HepG2 (cell line): ENCODE measurements around the gene RAD23A. TPM values are rescaled to one million over a fixed set of nuclear protein-coding genes. Genes with fewer than 3 reads are reported as not detected.

Source experiments
- ELF1 ChIP-seq: sonication (generic); formaldehyde crosslinking; IDR thresholded peaks from 2 replicates; pipeline ENCODE4 v1.4.0; 2020; ENCODE audit warnings: missing genetic modification reagents
- GFI1 ChIP-seq: sonication (generic); formaldehyde crosslinking; IDR thresholded peaks from 2 replicates; pipeline ENCODE4 v1.5.0; 2020; ENCODE audit warnings: missing genetic modification reagents, mild to moderate bottlenecking, borderline replicate concordance
- HNRNPL ChIP-seq: fragments of 200-400 bp; formaldehyde crosslinking; IDR thresholded peaks from 2 replicates; pipeline ENCODE4 v1.6.1; 2017; ENCODE audit warnings: mild to moderate bottlenecking, low read depth, low read length
- HOXA7 ChIP-seq: sonication (generic); formaldehyde crosslinking; IDR thresholded peaks from 2 replicates; pipeline ENCODE4 v1.8.1; 2022; ENCODE audit warnings: mild to moderate bottlenecking, missing genetic modification reagents, moderate library complexity
- MAFK ChIP-seq, 2 experiments: IDR thresholded peaks in 1 of 2; conservative IDR thresholded peaks in 1 of 2; 2 replicates each; pipeline ENCODE4 v1.6.1; 2011; ENCODE audit warnings: improper control_type of control experiment in 2 of 2, low read length in 2 of 2
- NKX3-1 ChIP-seq: sonication (generic); formaldehyde crosslinking; IDR thresholded peaks from 2 replicates; pipeline ENCODE4 v1.5.0; 2020; ENCODE audit warnings: missing genetic modification reagents
- NR2F2 ChIP-seq: IDR thresholded peaks from 2 replicates; pipeline ENCODE4 v1.6.1; 2012; ENCODE audit warnings: low read depth, inconsistent platforms, borderline replicate concordance
- SNAI1 ChIP-seq: sonication (generic); formaldehyde crosslinking; IDR thresholded peaks from 2 replicates; pipeline ENCODE4 v1.5.0; 2020; ENCODE audit warnings: mild to moderate bottlenecking, missing genetic modification reagents, borderline replicate concordance
- TARDBP ChIP-seq: sonication (generic); formaldehyde crosslinking; IDR thresholded peaks from 2 replicates; pipeline ENCODE4 v1.8.0; 2022; ENCODE audit warnings: mild to moderate bottlenecking, missing genetic modification reagents
- TEAD2 ChIP-seq: sonication (generic); formaldehyde crosslinking; IDR thresholded peaks from 2 replicates; pipeline ENCODE4 v1.9.0; 2021; ENCODE audit warnings: missing genetic modification reagents
- TGIF2 ChIP-seq: IDR thresholded peaks from 2 replicates; pipeline ENCODE4 v1.6.1; 2016; ENCODE audit warnings: control low read depth, missing compliant biosample characterization
- ZBTB38 ChIP-seq: sonication (generic); formaldehyde crosslinking; IDR thresholded peaks from 2 replicates; pipeline ENCODE4 v1.5.1; 2020; ENCODE audit warnings: mild to moderate bottlenecking, missing genetic modification reagents
- ZNF12 ChIP-seq: sonication (generic); formaldehyde crosslinking; IDR thresholded peaks from 2 replicates; pipeline ENCODE4 v1.5.0; 2020; ENCODE audit warnings: missing genetic modification reagents
- ZNF260 ChIP-seq: sonication (generic); formaldehyde crosslinking; IDR thresholded peaks from 2 replicates; pipeline ENCODE4 v1.4.0; 2020; ENCODE audit warnings: missing genetic modification reagents, low read depth, mild to moderate bottlenecking, borderline replicate concordance
- ZNF333 ChIP-seq: sonication (generic); formaldehyde crosslinking; IDR thresholded peaks from 2 replicates; pipeline ENCODE4 v1.4.0; 2020; ENCODE audit warnings: mild to moderate bottlenecking, missing genetic modification reagents, borderline replicate concordance
- ZNF430 ChIP-seq: sonication (generic); formaldehyde crosslinking; IDR thresholded peaks from 2 replicates; pipeline ENCODE4 v1.9.0; 2021; ENCODE audit warnings: mild to moderate bottlenecking, missing genetic modification reagents
- ZNF460 ChIP-seq: sonication (generic); formaldehyde crosslinking; IDR thresholded peaks from 2 replicates; pipeline ENCODE4 v1.5.1; 2020; ENCODE audit warnings: missing genetic modification reagents, mild to moderate bottlenecking, borderline replicate concordance
- ZNF496 ChIP-seq: sonication (generic); formaldehyde crosslinking; IDR thresholded peaks from 2 replicates; pipeline ENCODE4 v1.8.1; 2023; ENCODE audit warnings: mild to moderate bottlenecking, moderate library complexity, missing genetic modification reagents; ENCODE audit not compliant: insufficient replicate concordance
- ZNF605 ChIP-seq: sonication (generic); formaldehyde crosslinking; IDR thresholded peaks from 2 replicates; pipeline ENCODE4 v1.8.0; 2022; ENCODE audit warnings: mild to moderate bottlenecking, missing genetic modification reagents
- ZNF615 ChIP-seq: sonication (generic); formaldehyde crosslinking; IDR thresholded peaks from 2 replicates; pipeline ENCODE4 v1.5.0; 2020; ENCODE audit warnings: mild to moderate bottlenecking, missing genetic modification reagents, borderline replicate concordance
- ZNF660 ChIP-seq: sonication (generic); formaldehyde crosslinking; IDR thresholded peaks from 2 replicates; pipeline ENCODE4 v1.5.1; 2020; ENCODE audit warnings: mild to moderate bottlenecking, low read depth, missing genetic modification reagents, borderline replicate concordance
- ZNF839 ChIP-seq: sonication (generic); formaldehyde crosslinking; IDR thresholded peaks from 2 replicates; pipeline ENCODE4 v1.4.0; 2020; ENCODE audit warnings: missing genetic modification reagents, mild to moderate bottlenecking, borderline replicate concordance
- polyA plus RNA-seq, 8 experiments: library from polyadenylated mRNA; depleted of rRNA in 3 of 8; stranded (reverse) in 7 of 8; unstranded in 1 of 8; fragments of >200 nt; fragmentation: Illumina TruSeq in 4 of 8; extraction: Trizol in 4 of 8; gene quantifications; 2 replicates each; pipeline versions ENCODE4 v1.2.1 to v1.2.3, GENCODE V29; 2011 to 2016; ENCODE audit warnings: low read depth in 4 of 8, missing spikeins in 1 of 8, mixed read lengths in 1 of 8; ENCODE audit not compliant: insufficient read depth in 1 of 8
- total RNA-seq, 5 experiments: library from RNA; depleted of rRNA; stranded (reverse); fragments of >200 nt; fragmentation: Illumina TruSeq; extraction: Trizol; gene quantifications; 2 replicates each; pipeline ENCODE4 v1.2.3, GENCODE V29; 2016; ENCODE audit warnings: low read depth in 1 of 5
- TF ChIP-seq, protein P1 (sequence below): fragments of 450-650 bp; IDR thresholded peaks from 2 replicates; pipeline ENCODE4 v1.6.1; 2016
- TF ChIP-seq, protein P2 (sequence below): sonication (generic); formaldehyde crosslinking; IDR thresholded peaks from 2 replicates; pipeline ENCODE4 v1.5.1; 2020; ENCODE audit warnings: missing genetic modification reagents, mild to moderate bottlenecking, borderline replicate concordance
- TF ChIP-seq, protein P3 (sequence below): sonication (generic); formaldehyde crosslinking; IDR thresholded peaks from 2 replicates; pipeline ENCODE4 v1.8.0; 2022; ENCODE audit warnings: mild to moderate bottlenecking, missing genetic modification reagents
- TF ChIP-seq, protein P4 (sequence below): sonication (generic); formaldehyde crosslinking; IDR thresholded peaks from 2 replicates; pipeline ENCODE4 v1.4.0; 2020; ENCODE audit warnings: low read depth, mild to moderate bottlenecking, missing genetic modification reagents

Gene RAD23A
- total and polyA plus RNA-seq, 2 of the 13 experiments (the other 11 are each of a cell fraction or from before 2014, with no cell fraction given): 42.5 to 54.2 TPM

DNA sequence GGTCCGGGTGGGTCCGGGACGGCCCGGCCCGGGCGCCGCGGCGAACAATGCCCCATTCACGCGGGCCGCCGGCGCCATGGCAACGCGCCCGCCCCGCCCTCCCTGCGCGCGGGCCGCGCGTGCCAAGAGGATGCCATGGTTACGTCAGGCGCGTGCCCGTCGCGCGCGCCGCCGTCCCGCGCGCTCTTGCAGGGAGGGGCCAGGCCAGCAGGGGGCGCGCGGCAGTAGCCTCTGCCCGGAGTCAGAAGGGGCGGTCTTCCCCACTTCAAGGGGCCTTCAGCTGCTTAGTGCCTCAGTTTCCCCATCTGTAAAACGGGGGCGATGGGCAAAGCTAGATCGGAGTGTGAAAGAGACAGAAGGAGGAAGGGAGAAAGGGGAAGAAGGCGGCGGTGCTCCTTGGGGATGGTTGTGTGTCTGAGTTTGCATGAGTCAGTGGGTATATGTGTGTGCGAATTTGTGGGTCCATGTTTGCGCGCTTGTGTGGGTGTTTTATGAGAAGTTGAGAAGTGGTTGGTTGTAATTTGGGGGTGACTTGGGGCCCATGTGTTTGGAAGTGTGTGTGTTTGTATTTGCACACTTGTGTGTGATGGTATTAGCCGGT is 38.0 kb downstream of the RAD23A start (continued):
- TF ChIP-seq NKX3-1 (CRISPR knock-in tag): no peak
- no peak for TF ChIP-seq ZNF333 (CRISPR knock-in tag)
- TF ChIP-seq ZNF660 (CRISPR knock-in tag): no peak
- no peak for TF ChIP-seq ZNF605 (CRISPR knock-in tag)
- TF ChIP-seq TEAD2: no peak
- no peak for TF ChIP-seq ZNF496 (CRISPR knock-in tag)
- TF ChIP-seq, protein P1, sequence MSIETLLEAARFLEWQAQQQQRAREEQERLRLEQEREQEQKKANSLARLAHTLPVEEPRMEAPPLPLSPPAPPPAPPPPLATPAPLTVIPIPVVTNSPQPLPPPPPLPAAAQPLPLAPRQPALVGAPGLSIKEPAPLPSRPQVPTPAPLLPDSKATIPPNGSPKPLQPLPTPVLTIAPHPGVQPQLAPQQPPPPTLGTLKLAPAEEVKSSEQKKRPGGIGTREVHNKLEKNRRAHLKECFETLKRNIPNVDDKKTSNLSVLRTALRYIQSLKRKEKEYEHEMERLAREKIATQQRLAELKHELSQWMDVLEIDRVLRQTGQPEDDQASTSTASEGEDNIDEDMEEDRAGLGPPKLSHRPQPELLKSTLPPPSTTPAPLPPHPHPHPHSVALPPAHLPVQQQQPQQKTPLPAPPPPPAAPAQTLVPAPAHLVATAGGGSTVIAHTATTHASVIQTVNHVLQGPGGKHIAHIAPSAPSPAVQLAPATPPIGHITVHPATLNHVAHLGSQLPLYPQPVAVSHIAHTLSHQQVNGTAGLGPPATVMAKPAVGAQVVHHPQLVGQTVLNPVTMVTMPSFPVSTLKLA: no peak
- no peak for TF ChIP-seq HNRNPL
- TF ChIP-seq, protein P2, sequence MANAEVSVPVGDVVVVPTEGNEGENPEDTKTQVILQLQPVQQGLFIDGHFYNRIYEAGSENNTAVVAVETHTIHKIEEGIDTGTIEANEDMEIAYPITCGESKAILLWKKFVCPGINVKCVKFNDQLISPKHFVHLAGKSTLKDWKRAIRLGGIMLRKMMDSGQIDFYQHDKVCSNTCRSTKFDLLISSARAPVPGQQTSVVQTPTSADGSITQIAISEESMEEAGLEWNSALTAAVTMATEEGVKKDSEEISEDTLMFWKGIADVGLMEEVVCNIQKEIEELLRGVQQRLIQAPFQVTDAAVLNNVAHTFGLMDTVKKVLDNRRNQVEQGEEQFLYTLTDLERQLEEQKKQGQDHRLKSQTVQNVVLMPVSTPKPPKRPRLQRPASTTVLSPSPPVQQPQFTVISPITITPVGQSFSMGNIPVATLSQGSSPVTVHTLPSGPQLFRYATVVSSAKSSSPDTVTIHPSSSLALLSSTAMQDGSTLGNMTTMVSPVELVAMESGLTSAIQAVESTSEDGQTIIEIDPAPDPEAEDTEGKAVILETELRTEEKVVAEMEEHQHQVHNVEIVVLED: peak; percentile 41; the same call in 1 of the 2 replicates
- TF ChIP-seq SNAI1 (CRISPR knock-in tag): no peak
- TF ChIP-seq, protein P3, sequence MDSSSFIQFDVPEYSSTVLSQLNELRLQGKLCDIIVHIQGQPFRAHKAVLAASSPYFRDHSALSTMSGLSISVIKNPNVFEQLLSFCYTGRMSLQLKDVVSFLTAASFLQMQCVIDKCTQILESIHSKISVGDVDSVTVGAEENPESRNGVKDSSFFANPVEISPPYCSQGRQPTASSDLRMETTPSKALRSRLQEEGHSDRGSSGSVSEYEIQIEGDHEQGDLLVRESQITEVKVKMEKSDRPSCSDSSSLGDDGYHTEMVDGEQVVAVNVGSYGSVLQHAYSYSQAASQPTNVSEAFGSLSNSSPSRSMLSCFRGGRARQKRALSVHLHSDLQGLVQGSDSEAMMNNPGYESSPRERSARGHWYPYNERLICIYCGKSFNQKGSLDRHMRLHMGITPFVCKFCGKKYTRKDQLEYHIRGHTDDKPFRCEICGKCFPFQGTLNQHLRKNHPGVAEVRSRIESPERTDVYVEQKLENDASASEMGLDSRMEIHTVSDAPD (CRISPR knock-in tag): no peak
- TF ChIP-seq ZNF430: no peak
- TF ChIP-seq ZNF12: no peak
- peak; percentile 71 for TF ChIP-seq ZBTB38 (CRISPR knock-in tag)
- no peak for TF ChIP-seq NR2F2
- TF ChIP-seq ZNF460 (CRISPR knock-in tag): no peak
- TF ChIP-seq ELF1: no peak
- TF ChIP-seq ZNF839: no peak
- no peak for TF ChIP-seq TGIF2 (CRISPR knock-in tag)
- TF ChIP-seq GFI1 (CRISPR knock-in tag): no peak
- TF ChIP-seq ZNF615 (CRISPR knock-in tag): no peak
- no peak for TF ChIP-seq MAFK (conservative IDR thresholded peaks at IDR 0.05 in 1 of 2, IDR thresholded peaks at IDR 0.05 in 1 of 2; ENCODE audit: low read length in 2 of 2)
- peak; percentile 28; the same call in 1 of the 2 replicates for TF ChIP-seq TARDBP
- TF ChIP-seq, protein P4, sequence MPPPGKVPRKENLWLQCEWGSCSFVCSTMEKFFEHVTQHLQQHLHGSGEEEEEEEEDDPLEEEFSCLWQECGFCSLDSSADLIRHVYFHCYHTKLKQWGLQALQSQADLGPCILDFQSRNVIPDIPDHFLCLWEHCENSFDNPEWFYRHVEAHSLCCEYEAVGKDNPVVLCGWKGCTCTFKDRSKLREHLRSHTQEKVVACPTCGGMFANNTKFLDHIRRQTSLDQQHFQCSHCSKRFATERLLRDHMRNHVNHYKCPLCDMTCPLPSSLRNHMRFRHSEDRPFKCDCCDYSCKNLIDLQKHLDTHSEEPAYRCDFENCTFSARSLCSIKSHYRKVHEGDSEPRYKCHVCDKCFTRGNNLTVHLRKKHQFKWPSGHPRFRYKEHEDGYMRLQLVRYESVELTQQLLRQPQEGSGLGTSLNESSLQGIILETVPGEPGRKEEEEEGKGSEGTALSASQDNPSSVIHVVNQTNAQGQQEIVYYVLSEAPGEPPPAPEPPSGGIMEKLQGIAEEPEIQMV: no peak
- no peak for TF ChIP-seq ZNF260 (CRISPR knock-in tag)
- TF ChIP-seq HOXA7 (CRISPR knock-in tag): no peak
